CD8-positive, alpha-beta memory T cell (primary cell): ENCODE measurements around the gene ZCWPW2. TPM values are rescaled to one million over a fixed set of nuclear protein-coding genes. Genes with fewer than 3 reads are reported as not detected.

Experiments used
- polyA plus RNA-seq: library from polyadenylated mRNA; unstranded; fragments of 300-500 nt; fragmentation: Illumina TruSeq; gene quantifications from one replicate; pipeline ENCODE4 v1.2.3, GENCODE V29; 2021
- total RNA-seq, 2 experiments: library from RNA; stranded (reverse); gene quantifications; one replicate each; pipeline ENCODE4 v1.2.3, GENCODE V29; 2021

ZCWPW2 gene
- total and polyA plus RNA-seq, 3 experiments from 2014 or later: 0.20 to 0.66 (median 0.27) TPM

Other genes with a start within 250 kb of the ZCWPW2 start
- 10 to 100 TPM; 46.3 to 50.1 TPM for gene CMC1, start 107.1 kb upstream of the ZCWPW2 start, total RNA-seq
- 205 TPM for gene CMC1, start 107.1 kb upstream of the ZCWPW2 start, polyA plus RNA-seq
- gene AZI2, start 103 bp downstream of the ZCWPW2 start, total RNA-seq: 10 to 100 TPM; 34.5 to 36.4 TPM
- gene AZI2, start 103 bp downstream of the ZCWPW2 start, polyA plus RNA-seq: 51.8 TPM